NCI-H226 (cell line): Measurements from ENCODE around the gene LGALSL.

Experiments used
- DNase-seq: peaks from one replicate; pipeline ENCODE4 v3.0.0-alpha.2; 2015

Gene LGALSL

GRCh38 chr2:64502860-64503259 lies 48.9 kb downstream of the LGALSL start:
- no peak for DNase-seq

GRCh38 chr2:64504774-64505720 lies 51.1 kb downstream of the LGALSL start:
- DNase-seq: no peak

GRCh38 chr2:64506686-64507085 lies 52.7 kb downstream of the LGALSL start:
- DNase-seq: no peak
